Vagina (tissue), 2 donors: ENCODE measurements around the gene UBXN2A.

ENCODE experiments used
- POLR2AphosphoS5 ChIP-seq, 2 donors: sonication (generic); formaldehyde crosslinking; IDR thresholded peaks; one replicate each; pipeline ENCODE4 v1.9.0; 2017; ENCODE audit warnings: antibody characterized with exemption in 2 of 2, mild to moderate bottlenecking in 2 of 2, low read depth in 1 of 2; ENCODE audit not compliant: insufficient read depth in 1 of 2
- TF ChIP-seq, protein P1 (sequence below), 3 experiments: fragments of 450-650 bp in 2 of 3; fragments of 200-600 bp in 1 of 3; sonication (generic) in 1 of 3; IDR thresholded peaks; one replicate each; pipeline ENCODE4 v1.5.1; 2017 to 2019; ENCODE audit warnings: antibody characterized with exemption in 3 of 3, mild to moderate bottlenecking in 2 of 3, moderate library complexity in 2 of 3

DNA sequence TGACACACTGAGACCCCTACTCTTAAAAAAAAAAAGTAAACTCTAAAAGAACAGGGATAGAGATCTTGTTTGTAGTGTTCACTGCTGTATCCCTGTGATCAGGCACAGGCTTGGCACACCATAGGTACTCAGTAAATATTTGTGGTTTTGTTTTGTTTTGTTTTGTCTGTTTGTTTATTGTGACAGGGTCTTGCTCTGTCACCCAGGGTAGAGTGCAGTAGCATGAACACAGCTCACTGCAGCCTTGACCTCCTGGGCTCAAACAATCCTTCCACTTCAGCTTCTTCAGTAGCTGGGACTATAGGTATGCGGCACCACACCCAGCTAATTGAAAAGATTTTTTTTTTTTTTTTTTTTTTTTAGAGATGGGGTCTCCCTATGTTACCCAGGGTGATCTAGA, 112.7 kb downstream of the UBXN2A start:
- TF ChIP-seq POLR2AphosphoS5 (IDR thresholded peaks at IDR 0.05; ENCODE audit: insufficient read depth in 1 of 2, low read depth in 1 of 2): no peak
- TF ChIP-seq, protein P1, sequence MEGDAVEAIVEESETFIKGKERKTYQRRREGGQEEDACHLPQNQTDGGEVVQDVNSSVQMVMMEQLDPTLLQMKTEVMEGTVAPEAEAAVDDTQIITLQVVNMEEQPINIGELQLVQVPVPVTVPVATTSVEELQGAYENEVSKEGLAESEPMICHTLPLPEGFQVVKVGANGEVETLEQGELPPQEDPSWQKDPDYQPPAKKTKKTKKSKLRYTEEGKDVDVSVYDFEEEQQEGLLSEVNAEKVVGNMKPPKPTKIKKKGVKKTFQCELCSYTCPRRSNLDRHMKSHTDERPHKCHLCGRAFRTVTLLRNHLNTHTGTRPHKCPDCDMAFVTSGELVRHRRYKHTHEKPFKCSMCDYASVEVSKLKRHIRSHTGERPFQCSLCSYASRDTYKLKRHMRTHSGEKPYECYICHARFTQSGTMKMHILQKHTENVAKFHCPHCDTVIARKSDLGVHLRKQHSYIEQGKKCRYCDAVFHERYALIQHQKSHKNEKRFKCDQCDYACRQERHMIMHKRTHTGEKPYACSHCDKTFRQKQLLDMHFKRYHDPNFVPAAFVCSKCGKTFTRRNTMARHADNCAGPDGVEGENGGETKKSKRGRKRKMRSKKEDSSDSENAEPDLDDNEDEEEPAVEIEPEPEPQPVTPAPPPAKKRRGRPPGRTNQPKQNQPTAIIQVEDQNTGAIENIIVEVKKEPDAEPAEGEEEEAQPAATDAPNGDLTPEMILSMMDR (IDR thresholded peaks at IDR 0.05): no peak
